Karpas-422 (cell line): ENCODE data around the gene SLC25A26. TPM values are rescaled to one million over a fixed set of nuclear protein-coding genes. Genes with fewer than 3 reads are reported as not detected.

Experiments used
- DNase-seq: peaks from one replicate; pipeline ENCODE4 v3.0.0-alpha.2; 2015
- H2AFZ ChIP-seq: fragments of 200-600 bp; sonication (generic); 2 replicates; pipeline ENCODE4 v1.6.1; 2014; ENCODE audit warnings: antibody characterized with exemption, low read length, mixed read lengths
- H3K27ac ChIP-seq: fragments of 200-600 bp; sonication (generic); 2 replicates; pipeline ENCODE4 v1.5.1; 2014; ENCODE audit warnings: mild to moderate bottlenecking, low read length, moderate library complexity
- H3K27me3 ChIP-seq: fragments of 200-600 bp; sonication (generic); 2 replicates; pipeline ENCODE4 v1.6.1; 2014; ENCODE audit warnings: low read length, mixed read lengths
- H3K36me3 ChIP-seq: fragments of 200-600 bp; sonication (generic); 2 replicates; pipeline ENCODE4 v1.6.1; 2014; ENCODE audit warnings: low read length, mixed read lengths; ENCODE audit not compliant: insufficient read depth
- H3K4me1 ChIP-seq: fragments of 200-600 bp; sonication (generic); 2 replicates; pipeline ENCODE4 v1.6.1; 2014; ENCODE audit warnings: mild to moderate bottlenecking, low read length, mixed read lengths
- H3K4me2 ChIP-seq: fragments of 200-600 bp; sonication (generic); 2 replicates; pipeline ENCODE4 v1.6.1; 2014; ENCODE audit warnings: low read length, low read depth, mild to moderate bottlenecking; ENCODE audit not compliant: poor library complexity, severe bottlenecking
- H3K4me3 ChIP-seq: fragments of 200-600 bp; sonication (generic); 2 replicates; pipeline ENCODE4 v1.5.1; 2014; ENCODE audit warnings: mild to moderate bottlenecking, antibody characterized with exemption, low read length, mixed read lengths
- H3K79me2 ChIP-seq: fragments of 200-600 bp; sonication (generic); 2 replicates; pipeline ENCODE4 v1.6.1; 2014; ENCODE audit warnings: mild to moderate bottlenecking, low read length, mixed read lengths
- H3K9ac ChIP-seq: fragments of 200-600 bp; sonication (generic); 2 replicates; pipeline ENCODE4 v1.6.0; 2014; ENCODE audit warnings: low read length
- H3K9me2 ChIP-seq: fragments of 200-600 bp; sonication (generic), shearing (Covaris generic); replicated peaks from 2 replicates; pipeline ENCODE4 v1.6.0; 2014; ENCODE audit warnings: mild to moderate bottlenecking, low read length, moderate library complexity; ENCODE audit not compliant: insufficient read depth
- H3K9me3 ChIP-seq: fragments of 300-700, 200-600 bp; sonication (generic); 2 replicates; pipeline ENCODE4 v1.6.1; 2014; ENCODE audit warnings: low read length, mixed read lengths
- H4K20me1 ChIP-seq: fragments of 200-600 bp; sonication (generic); 2 replicates; pipeline ENCODE4 v1.6.1; 2014; ENCODE audit warnings: mild to moderate bottlenecking, antibody characterized with exemption, low read length, low read depth; ENCODE audit not compliant: insufficient read depth
- total RNA-seq: library from RNA; depleted of rRNA; stranded (reverse); fragments of >200 nt; shearing (Covaris generic); gene quantifications from 2 replicates; pipeline ENCODE4 v1.2.3, GENCODE V29; 2014; ENCODE audit warnings: low replicate concordance

The SLC25A26 gene
- total RNA-seq, 1 experiment from 2014 or later: 23.2 TPM

- DNase-seq: no peak
- Histone ChIP-seq H3K9me3 (no peaks in the 10 kb centered on the region), H3K9me2 (no peaks in the 10 kb centered on the region), H4K20me1 (no peaks in the 10 kb centered on the region), H3K27me3 (no peaks in the 10 kb centered on the region), H3K79me2 (no peaks in the 10 kb centered on the region), H3K4me2 (no peak overlapping the region), H3K27ac (no peak overlapping the region), H3K4me1 (peaks cover 20% of the 10 kb centered on the region), H3K4me3 (no peak overlapping the region), H2AFZ (no peak overlapping the region), H3K9ac (no peak overlapping the region), H3K36me3 (no peaks in the 10 kb centered on the region)
Measured at GRCh38 chr3:66370179-66370578, 149.4 kb downstream of the SLC25A26 start.

DNA sequence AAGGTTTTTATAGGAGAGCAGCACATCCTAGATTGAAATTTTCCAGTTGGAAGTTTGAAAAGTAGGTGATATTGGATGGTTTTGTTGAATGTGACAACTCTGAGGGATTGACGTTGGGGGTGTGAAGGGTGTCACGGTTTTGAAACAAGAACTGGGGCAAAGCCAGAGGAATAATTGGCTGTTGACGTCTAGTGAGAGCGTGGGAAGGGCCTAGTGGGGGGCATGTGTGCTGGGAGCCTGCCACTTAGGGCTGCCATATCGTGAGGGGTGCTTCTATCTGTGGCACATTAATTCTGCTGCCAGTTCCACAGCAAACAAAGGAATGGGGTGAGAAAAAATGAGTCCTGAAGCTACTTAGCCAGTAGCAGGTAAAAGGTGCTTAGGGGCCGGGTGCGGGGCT, 150.6 kb downstream of the SLC25A26 start:
- no peak for DNase-seq
- Histone ChIP-seq H3K27ac (no peak overlapping the region), H3K9ac (no peak overlapping the region)

GRCh38 chr3:66372681-66373350, 152.0 kb downstream of the SLC25A26 start:
- H3K4me1 ChIP-seq: peaks cover 3% of the 10 kb centered on the region
- H3K9me2 ChIP-seq: no peaks in the 10 kb centered on the region
- H3K27ac ChIP-seq: no peak overlapping the region
- no peaks in the 10 kb centered on the region for H3K79me2 ChIP-seq
- H3K9ac ChIP-seq: no peak overlapping the region
- no peaks in the 10 kb centered on the region for H3K27me3 ChIP-seq
- H3K4me2 ChIP-seq: no peak overlapping the region
- no peaks in the 10 kb centered on the region for H3K9me3 ChIP-seq
- H3K4me3 ChIP-seq: no peak overlapping the region
- no peak for DNase-seq
- no peaks in the 10 kb centered on the region for H4K20me1 ChIP-seq
- peaks cover 5% of the 10 kb centered on the region for H3K36me3 ChIP-seq
- H2AFZ ChIP-seq: no peak overlapping the region

More for the DNA sequence above, 150.6 kb downstream of the SLC25A26 start:
- H2AFZ ChIP-seq: no peak overlapping the region
- no peak overlapping the region for H3K4me3 ChIP-seq
- H3K4me1 ChIP-seq: peaks cover 17% of the 10 kb centered on the region
- H3K4me2 ChIP-seq: no peak overlapping the region
- no peaks in the 10 kb centered on the region for H3K9me2 ChIP-seq
- H4K20me1 ChIP-seq: no peaks in the 10 kb centered on the region
- H3K79me2 ChIP-seq: no peaks in the 10 kb centered on the region
- no peaks in the 10 kb centered on the region for H3K9me3 ChIP-seq
- no peaks in the 10 kb centered on the region for H3K27me3 ChIP-seq
- H3K36me3 ChIP-seq: no peaks in the 10 kb centered on the region; the same call in 1 of the 2 replicates

GRCh38 chr3:66376568-66376967, 155.8 kb downstream of the SLC25A26 start:
- H3K36me3 ChIP-seq: peaks cover 21% of the 10 kb centered on the region
- no peak overlapping the region for H2AFZ ChIP-seq
- H3K9ac ChIP-seq: no peak overlapping the region
- no peaks in the 10 kb centered on the region for H3K4me1 ChIP-seq
- no peak overlapping the region for H3K27ac ChIP-seq
- no peaks in the 10 kb centered on the region for H3K27me3 ChIP-seq
- no peaks in the 10 kb centered on the region for H3K9me2 ChIP-seq
- no peak for DNase-seq
- no peak overlapping the region for H3K4me2 ChIP-seq
- no peaks in the 10 kb centered on the region for H3K9me3 ChIP-seq
- no peaks in the 10 kb centered on the region for H4K20me1 ChIP-seq
- no peaks in the 10 kb centered on the region for H3K79me2 ChIP-seq
- H3K4me3 ChIP-seq: no peak overlapping the region

- Histone ChIP-seq H3K36me3 (peaks cover 21% of the 10 kb centered on the region), H3K9me2 (no peaks in the 10 kb centered on the region), H3K9me3 (no peaks in the 10 kb centered on the region), H4K20me1 (no peaks in the 10 kb centered on the region), H3K9ac (no peak overlapping the region), H3K79me2 (no peaks in the 10 kb centered on the region), H3K27me3 (no peaks in the 10 kb centered on the region), H3K4me3 (no peak overlapping the region), H3K4me1 (no peaks in the 10 kb centered on the region), H2AFZ (no peak overlapping the region), H3K4me2 (no peak overlapping the region), H3K27ac (no peak overlapping the region)
- no peak for DNase-seq
Measured at GRCh38 chr3:66377800-66378199, 157.0 kb downstream of the SLC25A26 start.

- no peak overlapping the region for H3K27ac ChIP-seq
- no peaks in the 10 kb centered on the region for H3K9me3 ChIP-seq
- no peaks in the 10 kb centered on the region for H4K20me1 ChIP-seq
- H3K9me2 ChIP-seq: no peaks in the 10 kb centered on the region
- no peaks in the 10 kb centered on the region for H3K27me3 ChIP-seq
- H2AFZ ChIP-seq: no peak overlapping the region
- no peaks in the 10 kb centered on the region for H3K4me1 ChIP-seq
- H3K4me3 ChIP-seq: no peak overlapping the region
- DNase-seq: peak; percentile 77
- H3K79me2 ChIP-seq: no peaks in the 10 kb centered on the region
- H3K36me3 ChIP-seq: peaks cover 21% of the 10 kb centered on the region
- no peak overlapping the region for H3K9ac ChIP-seq
- H3K4me2 ChIP-seq: no peak overlapping the region
Measured at GRCh38 chr3:66378256-66378655, 157.5 kb downstream of the SLC25A26 start.

GRCh38 chr3:66379565-66379964, 158.8 kb downstream of the SLC25A26 start:
- Histone ChIP-seq H3K9me3 (no peaks in the 10 kb centered on the region), H3K79me2 (no peaks in the 10 kb centered on the region), H3K36me3 (peaks cover 25% of the 10 kb centered on the region), H3K9me2 (no peaks in the 10 kb centered on the region), H3K4me1 (no peaks in the 10 kb centered on the region), H3K27me3 (no peaks in the 10 kb centered on the region), H2AFZ (no peak overlapping the region), H3K27ac (no peak overlapping the region), H3K4me3 (no peak overlapping the region), H4K20me1 (no peaks in the 10 kb centered on the region), H3K4me2 (no peak overlapping the region), H3K9ac (no peak overlapping the region)
- no peak for DNase-seq

- no peaks in the 10 kb centered on the region for H3K79me2 ChIP-seq
- H3K27me3 ChIP-seq: no peaks in the 10 kb centered on the region
- H3K4me1 ChIP-seq: no peaks in the 10 kb centered on the region
- H3K36me3 ChIP-seq: peaks cover 33% of the 10 kb centered on the region
- no peak overlapping the region for H3K27ac ChIP-seq
- no peak overlapping the region for H3K4me3 ChIP-seq
- no peaks in the 10 kb centered on the region for H4K20me1 ChIP-seq
- H3K9me3 ChIP-seq: no peaks in the 10 kb centered on the region
- H3K4me2 ChIP-seq: no peak overlapping the region
- H2AFZ ChIP-seq: no peak overlapping the region
- no peaks in the 10 kb centered on the region for H3K9me2 ChIP-seq
- H3K9ac ChIP-seq: no peak overlapping the region
- DNase-seq: no peak
Measured at GRCh38 chr3:66380200-66380932, 159.6 kb downstream of the SLC25A26 start.
